MM.1S (cell line): ENCODE measurements around the gene NEDD4L.

Source experiments
- DNase-seq: peaks from one replicate; pipeline ENCODE4 v3.0.0-alpha.2; 2015
- H2AFZ ChIP-seq: fragments of 300-600 bp; sonication (generic); 2 replicates; pipeline ENCODE4 v1.6.0; 2016; ENCODE audit warnings: antibody characterized with exemption, low read length
- H3F3A ChIP-seq: fragments of 300-600 bp; sonication (generic); 2 replicates; pipeline ENCODE4 v1.6.1; 2016; ENCODE audit warnings: mild to moderate bottlenecking, antibody characterized with exemption, low read length, moderate library complexity, mixed read lengths; ENCODE audit not compliant: insufficient read depth
- H3K27ac ChIP-seq: fragments of 300-600 bp; sonication (generic); 2 replicates; pipeline ENCODE4 v1.5.1; 2016; ENCODE audit warnings: mild to moderate bottlenecking, low read length
- H3K27me3 ChIP-seq: fragments of 300-600 bp; sonication (generic); replicated peaks from 2 replicates; pipeline ENCODE4 v1.6.0; 2016; ENCODE audit warnings: low read length; ENCODE audit not compliant: insufficient read depth
- H3K36me3 ChIP-seq: fragments of 300-600 bp; sonication (generic); replicated peaks from 2 replicates; pipeline ENCODE4 v1.6.1; 2016; ENCODE audit warnings: mild to moderate bottlenecking, low read length, mixed read lengths; ENCODE audit not compliant: insufficient read depth
- H3K4me1 ChIP-seq: fragments of 300-600 bp; sonication (generic); 2 replicates; pipeline ENCODE4 v1.6.1; 2016; ENCODE audit warnings: low read length, mixed read lengths
- H3K4me2 ChIP-seq: fragments of 300-600 bp; sonication (generic); 2 replicates; pipeline ENCODE4 v1.6.0; 2016; ENCODE audit warnings: low read depth, low read length
- H3K4me3 ChIP-seq: fragments of 300-600 bp; sonication (generic); 2 replicates; pipeline ENCODE4 v1.5.1; 2016; ENCODE audit warnings: low read length, mixed read lengths
- H3K79me2 ChIP-seq: fragments of 300-600 bp; sonication (generic); 2 replicates; pipeline ENCODE4 v1.6.1; 2016; ENCODE audit warnings: mixed run types, low read length, mixed read lengths
- H3K9ac ChIP-seq: fragments of 300-600 bp; sonication (generic); 2 replicates; pipeline ENCODE4 v1.6.1; 2016; ENCODE audit warnings: low read length, mixed read lengths
- H3K9me2 ChIP-seq: fragments of 300-600 bp; sonication (generic); replicated peaks from 2 replicates; pipeline ENCODE4 v1.6.1; 2016; ENCODE audit warnings: mild to moderate bottlenecking, low read length, mixed read lengths; ENCODE audit not compliant: insufficient read depth
- H3K9me3 ChIP-seq: fragments of 300-600 bp; sonication (generic); replicated peaks from 2 replicates; pipeline ENCODE4 v1.6.1; 2016; ENCODE audit warnings: mild to moderate bottlenecking, low read length, mixed read lengths; ENCODE audit not compliant: insufficient read depth
- H4K20me1 ChIP-seq: fragments of 300-600 bp; sonication (generic); 2 replicates; pipeline ENCODE4 v1.6.1; 2016; ENCODE audit warnings: mild to moderate bottlenecking, low read length, moderate library complexity, mixed read lengths; ENCODE audit not compliant: insufficient read depth
- EZH2 ChIP-seq: fragments of 300-600 bp; sonication (generic); optimal IDR thresholded peaks from 2 replicates; pipeline ENCODE3; 2017; ENCODE audit warnings: low read depth, mild to moderate bottlenecking, antibody characterized with exemption, low read length, mixed read lengths
- EZH2phosphoT487 ChIP-seq: fragments of 300-600 bp; sonication (generic); IDR thresholded peaks from 2 replicates; pipeline ENCODE4 v1.6.1; 2018; ENCODE audit warnings: antibody characterized with exemption, low read length
- TF ChIP-seq, protein P1 (sequence below): fragments of 300-600 bp; sonication (generic); IDR thresholded peaks from 2 replicates; pipeline ENCODE4 v1.5.1; 2016; ENCODE audit warnings: antibody characterized with exemption, low read length, mixed read lengths

NEDD4L gene

DNA sequence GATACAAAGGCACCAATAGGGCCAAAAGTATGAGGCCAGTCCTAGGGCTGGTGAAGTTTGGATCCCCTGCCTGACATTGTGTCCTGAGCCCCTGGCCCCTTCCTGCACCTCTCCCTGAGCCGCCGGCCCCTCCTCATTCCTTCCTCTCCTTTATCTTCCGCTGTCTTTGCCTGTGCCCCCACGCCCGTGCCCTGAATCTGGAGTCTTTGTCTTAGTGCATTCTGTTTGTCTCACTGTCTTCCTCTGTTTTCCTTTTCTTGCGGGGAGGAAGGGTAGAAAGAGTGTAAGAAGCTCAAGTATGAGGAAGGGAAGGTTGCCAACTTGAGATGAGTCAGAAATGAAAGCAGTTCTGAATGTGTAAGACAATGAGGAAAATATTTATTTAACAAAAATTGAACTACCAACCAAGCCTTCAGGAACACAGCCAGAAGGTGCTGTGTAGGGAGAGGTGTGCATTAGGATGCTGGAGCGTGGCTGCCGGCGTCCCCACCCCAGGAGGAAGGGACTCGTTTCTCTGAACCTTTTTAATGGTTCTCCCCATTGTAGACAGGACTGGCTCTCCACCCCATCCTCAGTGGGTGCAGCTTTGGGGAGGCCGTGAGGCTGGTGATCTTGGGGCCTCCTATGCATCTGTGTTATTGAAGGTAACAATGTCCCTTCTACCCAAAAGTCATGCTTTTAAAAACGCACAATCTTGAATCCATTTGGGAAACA, 133.1 kb downstream of the NEDD4L start:
- Histone ChIP-seq H3F3A (no peaks in the 10 kb centered on the region), H3K27ac (no peak overlapping the region), H3K4me2 (no peak overlapping the region), H3K9ac (no peak overlapping the region), H3K79me2 (no peaks in the 10 kb centered on the region), H3K9me3 (no peaks in the 10 kb centered on the region), H3K27me3 (no peaks in the 10 kb centered on the region), H2AFZ (no peak overlapping the region), H3K36me3 (no peaks in the 10 kb centered on the region), H3K4me1 (no peaks in the 10 kb centered on the region), H3K9me2 (no peaks in the 10 kb centered on the region), H3K4me3 (no peak overlapping the region), H4K20me1 (no peaks in the 10 kb centered on the region)
- DNase-seq: no peak
- TF ChIP-seq EZH2: no peak
- TF ChIP-seq, protein P1, sequence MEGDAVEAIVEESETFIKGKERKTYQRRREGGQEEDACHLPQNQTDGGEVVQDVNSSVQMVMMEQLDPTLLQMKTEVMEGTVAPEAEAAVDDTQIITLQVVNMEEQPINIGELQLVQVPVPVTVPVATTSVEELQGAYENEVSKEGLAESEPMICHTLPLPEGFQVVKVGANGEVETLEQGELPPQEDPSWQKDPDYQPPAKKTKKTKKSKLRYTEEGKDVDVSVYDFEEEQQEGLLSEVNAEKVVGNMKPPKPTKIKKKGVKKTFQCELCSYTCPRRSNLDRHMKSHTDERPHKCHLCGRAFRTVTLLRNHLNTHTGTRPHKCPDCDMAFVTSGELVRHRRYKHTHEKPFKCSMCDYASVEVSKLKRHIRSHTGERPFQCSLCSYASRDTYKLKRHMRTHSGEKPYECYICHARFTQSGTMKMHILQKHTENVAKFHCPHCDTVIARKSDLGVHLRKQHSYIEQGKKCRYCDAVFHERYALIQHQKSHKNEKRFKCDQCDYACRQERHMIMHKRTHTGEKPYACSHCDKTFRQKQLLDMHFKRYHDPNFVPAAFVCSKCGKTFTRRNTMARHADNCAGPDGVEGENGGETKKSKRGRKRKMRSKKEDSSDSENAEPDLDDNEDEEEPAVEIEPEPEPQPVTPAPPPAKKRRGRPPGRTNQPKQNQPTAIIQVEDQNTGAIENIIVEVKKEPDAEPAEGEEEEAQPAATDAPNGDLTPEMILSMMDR: no peak
- TF ChIP-seq EZH2phosphoT487: no peak

DNA sequence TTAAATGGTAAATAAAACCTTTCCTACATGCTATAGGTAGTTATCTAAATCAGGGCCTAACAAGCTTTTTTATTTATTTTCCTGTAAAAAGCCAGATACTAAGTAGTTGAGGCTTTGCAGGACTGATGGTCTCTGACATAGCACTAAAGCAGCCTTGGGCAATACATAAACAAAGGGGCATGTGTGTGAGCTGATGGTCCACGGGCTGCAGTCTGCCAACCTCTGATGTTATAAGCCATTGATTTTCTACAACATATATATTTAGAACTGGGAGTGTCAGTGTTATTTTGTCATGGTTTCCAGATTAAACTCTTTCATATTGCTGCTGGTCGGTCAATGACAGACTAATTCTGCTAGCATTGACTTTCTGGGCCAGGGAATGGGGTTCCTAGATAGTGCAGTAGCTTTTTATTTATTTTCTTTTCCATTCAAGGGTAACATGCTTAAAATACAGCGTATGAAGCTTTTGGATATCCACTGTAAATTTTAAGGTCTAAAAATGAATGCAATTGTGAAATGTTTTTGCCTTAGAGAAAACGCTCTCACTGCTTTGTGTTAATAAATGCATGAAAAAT, 134.0 kb downstream of the NEDD4L start:
- no peaks in the 10 kb centered on the region for H3K79me2 ChIP-seq
- no peaks in the 10 kb centered on the region for H3K9me2 ChIP-seq
- no peaks in the 10 kb centered on the region for H3F3A ChIP-seq
- H3K27ac ChIP-seq: no peak overlapping the region
- H3K27me3 ChIP-seq: no peaks in the 10 kb centered on the region
- no peak overlapping the region for H2AFZ ChIP-seq
- no peaks in the 10 kb centered on the region for H4K20me1 ChIP-seq
- H3K4me2 ChIP-seq: no peak overlapping the region
- no peaks in the 10 kb centered on the region for H3K36me3 ChIP-seq
- H3K4me3 ChIP-seq: no peak overlapping the region
- TF ChIP-seq EZH2: no peak
- TF ChIP-seq, protein P1: no peak
- no peak for TF ChIP-seq EZH2phosphoT487
- H3K9ac ChIP-seq: no peak overlapping the region
- H3K4me1 ChIP-seq: no peaks in the 10 kb centered on the region
- no peaks in the 10 kb centered on the region for H3K9me3 ChIP-seq
- no peak for DNase-seq

DNA sequence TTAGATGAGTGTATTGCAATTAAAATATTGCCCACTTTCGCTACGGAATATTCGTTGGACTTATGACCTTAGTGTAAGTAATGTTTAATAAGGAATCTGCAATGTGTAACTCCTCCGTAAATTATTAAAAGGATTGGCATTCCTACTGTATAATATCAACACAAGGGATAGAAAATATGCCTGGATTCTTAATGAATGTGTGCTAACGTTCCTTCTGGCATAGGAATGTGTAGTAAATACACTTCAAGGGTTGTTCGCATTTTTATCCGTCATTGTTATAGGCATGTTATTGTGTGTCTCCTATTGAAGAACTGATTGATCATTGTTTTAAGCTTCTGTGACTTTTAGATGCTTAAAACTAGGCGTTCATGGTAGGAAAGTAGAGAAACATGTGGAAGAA, 134.5 kb downstream of the NEDD4L start:
- Histone ChIP-seq H3K9me2 (no peaks in the 10 kb centered on the region), H2AFZ (no peak overlapping the region), H3K9me3 (no peaks in the 10 kb centered on the region), H3K79me2 (no peaks in the 10 kb centered on the region), H3K4me1 (no peaks in the 10 kb centered on the region), H3K4me2 (no peak overlapping the region), H4K20me1 (no peaks in the 10 kb centered on the region), H3K27ac (no peak overlapping the region), H3K4me3 (no peak overlapping the region), H3F3A (no peaks in the 10 kb centered on the region), H3K36me3 (no peaks in the 10 kb centered on the region), H3K9ac (no peak overlapping the region), H3K27me3 (no peaks in the 10 kb centered on the region)
- DNase-seq: no peak
- no peak for TF ChIP-seq EZH2

DNA sequence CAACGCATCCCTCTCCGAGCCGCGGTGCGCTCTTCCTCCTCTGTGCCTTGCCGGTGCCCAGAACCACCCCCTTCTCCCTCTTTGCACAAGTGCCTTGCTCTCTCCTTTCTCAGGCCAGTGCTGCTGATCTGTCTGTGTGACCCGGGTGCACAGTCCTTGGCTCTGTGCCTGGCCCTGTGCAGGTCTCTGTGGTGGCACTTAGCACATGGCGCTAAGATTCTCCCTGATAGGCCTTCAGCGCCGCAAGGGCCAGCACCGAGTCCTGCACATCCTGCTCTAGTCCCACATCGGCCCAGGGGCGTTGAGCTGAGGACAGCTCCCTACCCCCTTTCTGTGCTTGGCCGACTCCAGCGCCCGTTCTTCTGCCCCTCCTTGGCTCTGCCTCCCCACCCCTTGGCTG, 136.1 kb downstream of the NEDD4L start:
- TF ChIP-seq EZH2phosphoT487 (no peak), EZH2 (no peak)
- TF ChIP-seq, protein P1: no peak
- Histone ChIP-seq H3K4me2 (no peak overlapping the region), H4K20me1 (no peaks in the 10 kb centered on the region), H3F3A (no peaks in the 10 kb centered on the region), H2AFZ (no peak overlapping the region), H3K9me3 (no peaks in the 10 kb centered on the region), H3K79me2 (no peaks in the 10 kb centered on the region), H3K27ac (no peak overlapping the region), H3K4me1 (no peaks in the 10 kb centered on the region), H3K9ac (no peak overlapping the region), H3K4me3 (no peak overlapping the region), H3K27me3 (no peaks in the 10 kb centered on the region), H3K9me2 (no peaks in the 10 kb centered on the region), H3K36me3 (no peaks in the 10 kb centered on the region)
- DNase-seq: no peak
